ENCODE results near the gene TGFA.

Gene TGFA

GRCh38 chr2:70553584-70554337 lies at the start of gene TGFA:
TGFA (minus strand) TSS chr2:70553826; CDS start chr2:70553767, 59 bp downstream.
- peak within 1 kb of the TSS; percentile 71 to 73 for H3K4me3 ChIP-seq (ENCODE audit: low read depth in 1 of 2, low read length in 2 of 2)
- H3K27me3 ChIP-seq (ENCODE audit: low read depth, low read length): peaks cover 19% of the 10 kb centered on the region
- H3K4me1 ChIP-seq (ENCODE audit: control insufficient read depth in 1 of 2, insufficient read depth in 2 of 2, low read length in 2 of 2): peaks cover 6 to 22% of the 10 kb centered on the region in 2 donors
- peak within 1 kb of the TSS; percentile 11 for H3K27ac ChIP-seq (ENCODE audit: low read length)
- no peaks in the 10 kb centered on the region for H3K9me3 ChIP-seq (ENCODE audit: control insufficient read depth in 1 of 2, low read length in 2 of 2)
- no peaks in the 10 kb centered on the region for H3K36me3 ChIP-seq (ENCODE audit: control insufficient read depth in 1 of 2, insufficient read depth in 2 of 2, low read length in 2 of 2)

- Histone ChIP-seq H3K27me3 (ENCODE audit: low read depth, low read length) (no peaks in the 10 kb centered on the region), H3K4me3 (ENCODE audit: low read depth in 1 of 2, low read length in 2 of 2) (no peak overlapping the region), H3K9me3 (ENCODE audit: control insufficient read depth in 1 of 2, low read length in 2 of 2) (peaks cover 2% of the 10 kb centered on the region in 2 donors), H3K4me1 (ENCODE audit: control insufficient read depth in 1 of 2, insufficient read depth in 2 of 2, low read length in 2 of 2) (no peaks in the 10 kb centered on the region), H3K27ac (ENCODE audit: low read length) (no peak overlapping the region), H3K36me3 (ENCODE audit: control insufficient read depth in 1 of 2, insufficient read depth in 2 of 2, low read length in 2 of 2) (no peaks in the 10 kb centered on the region)
Observed at GRCh38 chr2:70603066-70603465, 49.4 kb upstream of the TGFA start.

GRCh38 chr2:70598197-70598596 lies 44.6 kb upstream of the TGFA start:
- Histone ChIP-seq H3K27ac (ENCODE audit: low read length) (no peak overlapping the region), H3K4me3 (ENCODE audit: low read depth in 1 of 2, low read length in 2 of 2) (no peak overlapping the region), H3K4me1 (ENCODE audit: control insufficient read depth in 1 of 2, insufficient read depth in 2 of 2, low read length in 2 of 2) (no peaks in the 10 kb centered on the region), H3K27me3 (ENCODE audit: low read depth, low read length) (no peaks in the 10 kb centered on the region), H3K36me3 (ENCODE audit: control insufficient read depth in 1 of 2, insufficient read depth in 2 of 2, low read length in 2 of 2) (no peaks in the 10 kb centered on the region), H3K9me3 (ENCODE audit: control insufficient read depth in 1 of 2, low read length in 2 of 2) (peaks cover 5 to 6% of the 10 kb centered on the region in 2 donors)

DNA sequence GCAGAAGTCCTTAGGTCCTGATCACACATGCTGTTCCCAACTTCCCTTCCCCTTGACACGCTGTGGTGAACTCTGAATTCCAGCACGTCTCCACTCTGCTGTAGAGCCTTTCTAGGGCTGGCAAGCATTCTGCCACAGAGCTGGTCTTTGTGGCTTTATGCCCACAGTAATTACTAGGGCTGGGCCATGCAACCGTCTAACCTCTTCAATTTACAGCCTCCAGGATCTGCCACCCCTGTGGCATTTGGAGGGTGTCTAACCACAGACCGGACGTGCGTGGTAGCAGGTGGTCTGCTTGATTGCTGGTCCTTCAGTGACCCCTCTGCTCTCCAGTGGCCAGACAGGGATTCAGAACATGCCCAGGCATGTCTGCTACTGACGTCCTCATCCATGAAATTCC lies 43.1 kb upstream of the TGFA start:
- Histone ChIP-seq H3K27ac (ENCODE audit: low read length) (no peak overlapping the region), H3K9me3 (ENCODE audit: control insufficient read depth in 1 of 2, low read length in 2 of 2) (peaks cover 5 to 6% of the 10 kb centered on the region in 2 donors), H3K27me3 (ENCODE audit: low read depth, low read length) (no peaks in the 10 kb centered on the region), H3K36me3 (ENCODE audit: control insufficient read depth in 1 of 2, insufficient read depth in 2 of 2, low read length in 2 of 2) (no peaks in the 10 kb centered on the region), H3K4me3 (ENCODE audit: low read depth in 1 of 2, low read length in 2 of 2) (no peak overlapping the region), H3K4me1 (ENCODE audit: control insufficient read depth in 1 of 2, insufficient read depth in 2 of 2, low read length in 2 of 2) (no peaks in the 10 kb centered on the region)

GRCh38 chr2:70596293-70596692 lies 42.7 kb upstream of the TGFA start:
- Histone ChIP-seq H3K9me3 (ENCODE audit: control insufficient read depth in 1 of 2, low read length in 2 of 2) (peaks cover 5 to 6% of the 10 kb centered on the region in 2 donors), H3K27ac (ENCODE audit: low read length) (no peak overlapping the region), H3K4me3 (ENCODE audit: low read depth in 1 of 2, low read length in 2 of 2) (no peak overlapping the region), H3K36me3 (ENCODE audit: control insufficient read depth in 1 of 2, insufficient read depth in 2 of 2, low read length in 2 of 2) (no peaks in the 10 kb centered on the region), H3K4me1 (ENCODE audit: control insufficient read depth in 1 of 2, insufficient read depth in 2 of 2, low read length in 2 of 2) (no peaks in the 10 kb centered on the region), H3K27me3 (ENCODE audit: low read depth, low read length) (no peaks in the 10 kb centered on the region)

DNA sequence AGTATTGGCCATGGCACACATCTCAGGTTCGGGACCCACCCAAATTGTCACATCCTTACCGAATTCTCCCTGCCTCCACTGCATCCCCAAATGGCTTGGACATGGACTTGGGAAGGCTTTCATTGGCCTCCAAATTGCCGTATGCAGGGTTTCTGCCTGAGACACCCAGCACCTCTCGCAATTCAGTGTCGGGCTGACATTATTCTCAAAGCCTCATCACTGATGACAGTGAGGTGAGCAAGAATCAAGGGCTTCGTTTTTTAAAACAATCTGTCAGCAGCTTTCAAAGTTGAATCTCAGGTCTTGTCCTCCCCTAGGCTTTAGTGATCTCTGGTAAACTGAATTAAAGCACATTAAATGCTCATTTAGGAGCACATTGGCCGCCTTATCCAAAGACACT lies 29.5 kb upstream of the TGFA start:
- Histone ChIP-seq H3K27me3 (ENCODE audit: low read depth, low read length) (no peaks in the 10 kb centered on the region), H3K9me3 (ENCODE audit: control insufficient read depth in 1 of 2, low read length in 2 of 2) (no peaks in the 10 kb centered on the region), H3K36me3 (ENCODE audit: control insufficient read depth in 1 of 2, insufficient read depth in 2 of 2, low read length in 2 of 2) (no peaks in the 10 kb centered on the region), H3K4me1 (ENCODE audit: control insufficient read depth in 1 of 2, insufficient read depth in 2 of 2, low read length in 2 of 2) (no peaks in the 10 kb centered on the region), H3K4me3 (ENCODE audit: low read depth in 1 of 2, low read length in 2 of 2) (no peak overlapping the region), H3K27ac (ENCODE audit: low read length) (no peak overlapping the region)

- Histone ChIP-seq H3K4me3 (ENCODE audit: low read depth in 1 of 2, low read length in 2 of 2) (no peak overlapping the region), H3K27me3 (ENCODE audit: low read depth, low read length) (no peaks in the 10 kb centered on the region), H3K27ac (ENCODE audit: low read length) (no peak overlapping the region), H3K9me3 (ENCODE audit: control insufficient read depth in 1 of 2, low read length in 2 of 2) (peaks cover 0 to 6% of the 10 kb centered on the region in 2 donors), H3K4me1 (ENCODE audit: control insufficient read depth in 1 of 2, insufficient read depth in 2 of 2, low read length in 2 of 2) (no peaks in the 10 kb centered on the region), H3K36me3 (ENCODE audit: control insufficient read depth in 1 of 2, insufficient read depth in 2 of 2, low read length in 2 of 2) (no peaks in the 10 kb centered on the region)
Observed at GRCh38 chr2:70580352-70580751, 26.7 kb upstream of the TGFA start.

DNA sequence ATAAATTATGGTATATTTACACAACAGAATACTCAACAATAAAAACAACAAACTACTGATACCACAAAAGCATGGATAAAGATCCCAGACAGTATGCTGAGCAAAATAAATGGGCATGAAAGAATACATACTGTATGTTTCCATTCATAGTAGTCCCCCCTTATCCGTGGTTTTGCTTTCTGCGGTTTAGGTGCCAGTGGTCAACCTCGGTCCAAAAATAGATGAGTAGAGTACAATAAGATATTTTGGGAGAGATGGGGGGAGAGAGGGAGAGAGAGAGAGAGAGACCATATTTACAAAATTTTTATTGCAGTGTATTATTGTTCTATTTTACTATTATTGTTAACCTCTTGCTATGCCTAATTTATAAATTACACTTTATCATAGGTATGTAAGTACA lies 21.0 kb upstream of the TGFA start:
- Histone ChIP-seq H3K9me3 (ENCODE audit: control insufficient read depth in 1 of 2, low read length in 2 of 2) (peaks cover 0 to 6% of the 10 kb centered on the region in 2 donors), H3K36me3 (ENCODE audit: control insufficient read depth in 1 of 2, insufficient read depth in 2 of 2, low read length in 2 of 2) (no peaks in the 10 kb centered on the region), H3K27me3 (ENCODE audit: low read depth, low read length) (no peaks in the 10 kb centered on the region), H3K27ac (ENCODE audit: low read length) (no peak overlapping the region), H3K4me3 (ENCODE audit: low read depth in 1 of 2, low read length in 2 of 2) (no peak overlapping the region), H3K4me1 (ENCODE audit: control insufficient read depth in 1 of 2, insufficient read depth in 2 of 2, low read length in 2 of 2) (no peaks in the 10 kb centered on the region)

DNA sequence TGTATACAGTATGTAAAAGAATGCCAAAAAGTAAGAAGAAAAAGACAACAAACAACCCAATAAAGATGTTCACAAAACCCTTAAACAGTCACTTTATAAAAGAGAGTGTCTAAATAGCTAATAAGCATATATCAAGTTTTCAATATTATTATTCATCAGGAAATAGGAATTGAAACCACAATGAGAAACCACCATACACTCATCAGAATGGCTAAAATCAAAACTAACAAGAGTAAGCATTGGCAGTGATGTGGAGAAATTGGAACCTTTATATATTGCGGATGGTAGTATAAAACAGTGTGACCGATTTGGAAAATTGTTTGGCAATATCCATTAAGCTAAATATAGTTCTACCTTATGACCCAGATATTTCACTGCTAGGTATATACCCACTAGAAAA lies 20.5 kb upstream of the TGFA start:
- Histone ChIP-seq H3K27me3 (ENCODE audit: low read depth, low read length) (no peaks in the 10 kb centered on the region), H3K4me1 (ENCODE audit: control insufficient read depth in 1 of 2, insufficient read depth in 2 of 2, low read length in 2 of 2) (no peaks in the 10 kb centered on the region), H3K9me3 (ENCODE audit: control insufficient read depth in 1 of 2, low read length in 2 of 2) (peaks cover 0 to 6% of the 10 kb centered on the region in 2 donors), H3K27ac (ENCODE audit: low read length) (no peak overlapping the region), H3K36me3 (ENCODE audit: control insufficient read depth in 1 of 2, insufficient read depth in 2 of 2, low read length in 2 of 2) (no peaks in the 10 kb centered on the region), H3K4me3 (ENCODE audit: low read depth in 1 of 2, low read length in 2 of 2) (no peak overlapping the region)

- Histone ChIP-seq H3K4me3 (ENCODE audit: low read depth in 1 of 2, low read length in 2 of 2) (no peak overlapping the region), H3K9me3 (ENCODE audit: control insufficient read depth in 1 of 2, low read length in 2 of 2) (no peaks in the 10 kb centered on the region), H3K4me1 (ENCODE audit: control insufficient read depth in 1 of 2, insufficient read depth in 2 of 2, low read length in 2 of 2) (no peaks in the 10 kb centered on the region), H3K27me3 (ENCODE audit: low read depth, low read length) (no peaks in the 10 kb centered on the region), H3K36me3 (ENCODE audit: control insufficient read depth in 1 of 2, insufficient read depth in 2 of 2, low read length in 2 of 2) (no peaks in the 10 kb centered on the region), H3K27ac (ENCODE audit: low read length) (no peak overlapping the region)
Observed at GRCh38 chr2:70570041-70570661, 16.5 kb upstream of the TGFA start.

DNA sequence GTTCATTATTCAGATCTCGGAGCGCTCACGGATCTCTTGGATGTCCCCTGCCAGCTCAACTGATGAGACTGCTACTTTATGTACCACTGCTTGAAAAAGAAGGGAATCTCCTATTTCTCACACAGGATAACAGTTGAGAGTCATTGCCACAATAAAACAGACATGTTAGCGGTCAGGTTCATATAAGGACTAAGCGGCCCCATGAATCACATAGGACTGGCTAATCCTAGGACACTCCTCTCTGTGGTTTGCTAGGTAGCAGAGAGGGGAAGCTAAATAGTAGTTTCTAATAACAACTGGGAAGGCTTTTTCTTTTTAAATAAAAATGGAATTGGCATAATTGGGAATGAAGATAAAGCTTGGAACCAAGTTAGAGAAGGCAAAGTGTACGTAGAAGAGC lies 15.9 kb upstream of the TGFA start:
- H3K4me1 ChIP-seq (ENCODE audit: control insufficient read depth in 1 of 2, insufficient read depth in 2 of 2, low read length in 2 of 2): no peaks in the 10 kb centered on the region
- H3K27ac ChIP-seq (ENCODE audit: low read length): no peak overlapping the region
- no peak overlapping the region for H3K4me3 ChIP-seq (ENCODE audit: low read depth in 1 of 2, low read length in 2 of 2)
- no peaks in the 10 kb centered on the region for H3K36me3 ChIP-seq (ENCODE audit: control insufficient read depth in 1 of 2, insufficient read depth in 2 of 2, low read length in 2 of 2)
- H3K9me3 ChIP-seq (ENCODE audit: control insufficient read depth in 1 of 2, low read length in 2 of 2): no peaks in the 10 kb centered on the region
- H3K27me3 ChIP-seq (ENCODE audit: low read depth, low read length): no peaks in the 10 kb centered on the region
